Measurements from ENCODE around the gene TSTD2.

The TSTD2 gene

DNA sequence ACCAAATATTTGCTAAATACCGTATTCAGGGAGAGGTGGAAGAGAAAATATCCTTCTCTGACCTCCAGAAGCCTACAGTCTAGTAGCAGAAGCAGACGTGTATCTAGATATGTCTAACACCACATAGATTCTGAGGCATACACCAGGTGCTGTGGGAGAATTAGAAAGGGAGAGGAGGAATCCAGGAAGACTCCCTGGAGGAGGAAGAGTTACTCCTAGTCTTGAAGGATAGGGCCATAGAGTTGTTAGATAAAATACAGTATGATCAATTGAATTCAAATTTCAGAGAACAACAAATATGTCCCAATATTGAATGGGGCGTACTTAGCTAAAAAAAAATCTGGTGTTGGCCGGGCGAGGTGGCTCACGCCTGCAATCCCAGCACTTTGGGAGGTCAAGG, 73.0 kb downstream of the TSTD2 start:
- DNase-seq = no peak

DNA sequence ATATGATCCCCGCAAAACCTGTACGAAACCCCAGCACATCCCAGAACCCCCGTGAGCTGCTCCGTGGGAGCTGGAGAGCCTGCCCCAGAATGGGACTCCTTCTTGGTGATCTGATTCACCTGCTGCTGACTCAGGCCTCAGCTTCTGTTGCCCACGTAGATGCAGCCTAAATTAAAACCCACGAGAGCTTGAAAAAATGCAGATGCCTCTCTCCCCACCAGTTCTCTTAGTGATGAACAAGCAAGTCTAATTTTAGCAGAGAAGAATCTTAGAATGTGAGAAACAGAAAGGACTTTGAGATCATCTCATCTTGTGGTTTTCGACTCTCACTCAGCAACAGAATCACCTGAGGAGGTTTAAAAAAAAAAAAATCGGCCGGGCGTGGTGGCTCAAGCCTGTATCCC, 74.1 kb downstream of the TSTD2 start:
- peak in 1 of 2 donors; percentile 5 for DNase-seq

GRCh38 chr9:97558701-97559101, 74.5 kb downstream of the TSTD2 start:
- DNase-seq = no peak

DNA sequence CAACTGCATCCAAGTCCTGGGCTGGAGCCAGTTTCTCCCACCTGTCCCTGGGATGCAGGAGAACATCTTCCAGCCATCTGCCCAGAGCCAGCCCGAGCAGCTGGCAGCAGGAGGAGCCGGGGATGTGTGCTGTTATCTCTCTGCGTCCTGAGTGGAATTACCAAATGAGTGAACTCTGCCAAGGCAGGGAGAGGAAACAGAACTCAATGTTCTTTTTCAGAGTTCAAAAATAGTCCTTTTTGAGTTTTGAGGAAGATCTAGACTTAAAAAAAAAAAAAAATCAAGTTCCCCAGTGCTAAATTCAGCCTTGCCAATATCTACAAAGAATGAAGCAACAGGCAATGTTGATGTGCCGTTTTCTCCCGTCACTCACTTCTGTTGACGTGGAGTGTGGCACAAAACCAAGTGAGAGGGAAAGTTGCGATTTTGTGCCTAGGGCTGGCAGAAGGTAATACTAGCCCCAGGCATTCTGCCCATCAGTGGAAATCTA, 75.5 kb downstream of the TSTD2 start:
- DNase-seq = no peak

- no peak for DNase-seq
Measured at GRCh38 chr9:97556721-97557605, 76.2 kb downstream of the TSTD2 start.

- no peak for DNase-seq
Measured at GRCh38 chr9:97556036-97556720, 77.0 kb downstream of the TSTD2 start.

- no peak for DNase-seq
Measured at GRCh38 chr9:97555164-97555563, 78.0 kb downstream of the TSTD2 start.

GRCh38 chr9:97554566-97555075, 78.5 kb downstream of the TSTD2 start:
- no peak for DNase-seq

- DNase-seq = no peak
Measured at GRCh38 chr9:97553841-97554240, 79.3 kb downstream of the TSTD2 start.

DNA sequence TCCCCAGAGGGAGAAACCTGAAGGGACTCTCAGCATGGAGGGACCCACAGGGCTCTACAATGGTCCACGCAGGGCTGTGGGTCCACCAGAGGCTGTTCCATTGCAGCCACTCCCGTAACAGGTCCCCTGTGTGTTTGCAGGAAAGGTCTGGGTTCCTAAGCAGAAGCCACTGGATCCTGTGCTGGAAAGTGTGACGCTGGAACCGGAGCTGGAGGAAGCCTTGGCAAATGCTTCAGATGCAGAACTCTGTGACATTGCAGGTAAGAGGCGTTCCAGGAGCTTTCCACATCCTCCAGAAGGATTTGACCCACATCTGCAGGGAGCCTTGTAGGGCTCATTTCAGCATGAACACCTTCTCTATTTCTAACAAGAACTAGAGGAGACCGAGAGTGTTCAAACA, 80.0 kb downstream of the TSTD2 start:
- DNase-seq = no peak

DNA sequence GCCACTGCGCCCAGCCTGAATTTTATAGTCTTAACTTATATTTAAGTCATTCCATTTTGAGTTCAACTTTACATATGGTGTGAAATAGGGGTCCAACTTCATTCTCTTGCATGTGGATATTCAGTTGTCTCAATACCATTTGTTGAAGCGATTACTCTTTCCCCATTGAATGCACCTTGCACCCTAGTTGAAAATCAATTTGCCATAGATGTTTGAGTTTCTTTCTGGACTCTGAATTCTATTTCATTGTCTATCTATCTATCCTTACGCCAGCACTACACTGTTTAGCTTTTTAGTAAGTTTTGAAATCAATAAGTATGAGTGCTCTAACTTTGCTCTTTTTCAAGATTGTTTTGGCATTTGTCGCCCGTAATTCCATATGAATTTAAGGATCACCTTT, 81.9 kb downstream of the TSTD2 start:
- DNase-seq = no peak

DNA sequence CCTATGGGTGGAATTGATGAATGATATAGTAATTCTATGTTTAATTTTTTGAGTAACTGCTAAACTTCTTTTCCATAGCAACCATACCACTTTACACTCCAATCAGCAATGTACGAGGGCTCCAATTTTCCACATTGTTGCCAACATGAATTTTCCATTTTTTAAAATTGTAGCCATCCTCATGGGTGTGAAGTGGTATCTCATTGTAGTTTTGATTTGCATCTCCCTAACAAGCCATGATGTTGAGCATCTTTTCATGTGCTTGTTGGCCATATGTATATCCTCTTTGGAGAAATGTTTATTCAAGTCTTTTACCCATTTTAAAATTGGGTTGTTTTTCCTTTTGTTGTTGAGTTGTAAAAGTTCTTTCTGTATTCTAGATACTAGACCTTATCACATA, 82.8 kb downstream of the TSTD2 start:
- no peak for DNase-seq
